A673 (cell line): ENCODE measurements around the gene ABCA4. TPM values are rescaled to one million over a fixed set of nuclear protein-coding genes. Genes with fewer than 3 reads are reported as not detected.

ENCODE experiments used
- BruUV-seq: library from RNA; stranded (reverse); fragments of 400-500 nt; replicated peaks from 2 replicates; lab custom pipeline; 2021; lab: Mats Ljungman, UMichigan
- CTCF ChIA-PET: fragments of 300-600 bp; sonication (Branson Sonifier 250); formaldehyde crosslinking; loops from one replicate; lab custom pipeline; 2022; ENCODE audit warnings: antibody characterized with exemption; lab: Charles Lee
- POLR2A ChIA-PET: fragments of 300-600 bp; sonication (Branson Sonifier 250); formaldehyde crosslinking; loops from one replicate; lab custom pipeline; 2022; ENCODE audit warnings: antibody characterized with exemption; ENCODE audit not compliant: low non-redundant PET; lab: Charles Lee
- DNase-seq: peaks from one replicate; pipeline ENCODE4 v3.0.0-alpha.2; 2015; ENCODE audit warnings: low spot score
- H3K27ac ChIP-seq: fragments of 200-600 bp; sonication (generic); 2 replicates; pipeline ENCODE4 v1.5.1; 2016; ENCODE audit warnings: mixed run types, low read depth, mild to moderate bottlenecking, mixed read lengths, antibody characterized with exemption, low read length; ENCODE audit not compliant: poor library complexity, severe bottlenecking
- H3K27me3 ChIP-seq: fragments of 200-600 bp; sonication (generic); replicated peaks from 2 replicates; pipeline ENCODE4 v1.6.1; 2017; ENCODE audit warnings: mixed run types, low read depth, mild to moderate bottlenecking, mixed read lengths, antibody characterized with exemption, low read length; ENCODE audit not compliant: insufficient read depth, poor library complexity
- H3K36me3 ChIP-seq: fragments of 200-600 bp; sonication (generic); 2 replicates; pipeline ENCODE4 v1.6.1; 2016; ENCODE audit warnings: mixed run types, mild to moderate bottlenecking, mixed read lengths, antibody characterized with exemption, low read length; ENCODE audit not compliant: insufficient read depth, poor library complexity, severe bottlenecking
- H3K4me1 ChIP-seq: fragments of 200-600 bp; sonication (generic); 2 replicates; pipeline ENCODE4 v1.6.1; 2017; ENCODE audit warnings: mixed run types, mild to moderate bottlenecking, mixed read lengths, antibody characterized with exemption, low read length; ENCODE audit not compliant: insufficient read depth, poor library complexity, severe bottlenecking
- H3K4me3 ChIP-seq: fragments of 200-600 bp; sonication (generic); 2 replicates; pipeline ENCODE4 v1.5.1; 2016; ENCODE audit warnings: low read depth, mixed run types, mild to moderate bottlenecking, mixed read lengths, low read length; ENCODE audit not compliant: poor library complexity, severe bottlenecking
- H3K9me3 ChIP-seq: fragments of 200-600 bp; sonication (generic); 2 replicates; pipeline ENCODE4 v1.6.1; 2016; ENCODE audit warnings: mixed run types, low read depth, mild to moderate bottlenecking, mixed read lengths, antibody characterized with exemption, low read length; ENCODE audit not compliant: poor library complexity, severe bottlenecking
- CTCF ChIP-seq: fragments of 300-800, 200-600 bp; sonication (generic); conservative IDR thresholded peaks from 2 replicates; pipeline ENCODE4 v1.5.1; 2017; ENCODE audit warnings: low read depth, mild to moderate bottlenecking, antibody characterized with exemption, low read length, moderate library complexity, mixed read lengths
- EZH2 ChIP-seq: fragments of 200-600 bp; sonication (generic); IDR thresholded peaks from 2 replicates; pipeline ENCODE4 v1.6.1; 2017; ENCODE audit warnings: borderline replicate concordance, low read depth, mild to moderate bottlenecking, mixed read lengths, antibody characterized with exemption, low read length; ENCODE audit not compliant: poor library complexity, severe bottlenecking
- intact Hi-C: fragments of 100-400 bp; cut with micrococcal nuclease; formaldehyde crosslinking; loops from one replicate; pipeline ENCODE4 v1.10.0; 2022; ENCODE audit not compliant: unreplicated experiment
- total RNA-seq: library from RNA; stranded (reverse); gene quantifications from 2 replicates; pipeline ENCODE4 v1.2.3, GENCODE V29; 2021

The ABCA4 gene
- total RNA-seq, 1 experiment from 2014 or later: 0.09 TPM

DNA sequence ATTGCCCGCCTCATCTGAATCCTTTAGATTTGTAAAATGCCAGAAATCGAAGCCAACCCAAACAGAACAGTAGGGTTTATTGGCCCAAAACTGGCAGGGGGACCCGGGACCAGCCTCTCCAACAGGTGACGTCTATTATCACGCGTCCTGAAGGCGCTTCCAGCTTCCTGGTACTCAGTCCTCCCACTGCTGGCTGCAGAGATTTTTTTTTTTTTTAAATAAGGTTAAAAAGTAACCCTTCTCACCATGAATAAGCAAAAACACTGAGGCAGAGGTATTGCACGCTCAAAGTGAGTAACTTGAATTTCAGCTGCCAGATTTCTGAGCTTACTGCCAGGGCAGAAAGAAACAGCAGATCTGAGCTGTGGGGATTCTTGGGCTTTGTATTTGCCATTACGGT is 157.4 kb downstream of the ABCA4 start:
- ChIA-PET CTCF (no interaction called here), POLR2A (interaction anchor here (0.5 kb wide), 1 partner anchor 866 kb away, joined by 3 read pairs; no protein-coding TSS in a partner anchor)
- TF ChIP-seq CTCF: no peak
- no peak for TF ChIP-seq EZH2
- DNase-seq: no peak
- BruUV-seq: no TSS peak
- Histone ChIP-seq H3K36me3 (no peaks in the 10 kb centered on the region), H3K9me3 (no peaks in the 10 kb centered on the region), H3K27ac (no peak overlapping the region), H3K4me3 (no peak overlapping the region), H3K27me3 (no peaks in the 10 kb centered on the region), H3K4me1 (no peaks in the 10 kb centered on the region)
- intact Hi-C loops: no loop called here

DNA sequence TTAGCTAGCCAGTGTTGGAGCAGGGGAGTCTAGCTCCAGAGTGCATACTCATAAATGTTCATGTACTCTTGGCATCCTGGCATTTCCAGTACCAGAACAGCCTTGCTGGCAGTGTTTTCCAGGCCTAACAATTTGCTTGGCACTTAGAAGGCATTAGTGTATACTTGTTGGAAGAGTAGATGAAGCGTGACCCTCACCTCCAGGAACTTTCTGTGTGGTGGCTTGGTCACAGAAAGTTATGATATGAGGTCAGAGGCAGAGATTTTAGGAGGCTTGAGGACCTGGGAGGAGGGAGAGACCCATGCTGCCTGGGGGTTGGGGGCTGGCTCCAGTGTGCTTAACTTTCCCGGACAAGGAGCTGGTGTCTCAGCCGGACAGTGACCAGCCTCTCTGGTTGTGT is 159.0 kb downstream of the ABCA4 start:
- ChIA-PET CTCF (no interaction called here), POLR2A (no interaction called here)
- intact Hi-C loops: no loop called here
- H3K9me3 ChIP-seq: no peaks in the 10 kb centered on the region
- no peaks in the 10 kb centered on the region for H3K36me3 ChIP-seq
- H3K27ac ChIP-seq: no peak overlapping the region
- DNase-seq: no peak
- no peaks in the 10 kb centered on the region for H3K27me3 ChIP-seq
- TF ChIP-seq EZH2: no peak
- no peak for TF ChIP-seq CTCF
- H3K4me3 ChIP-seq: no peak overlapping the region
- no TSS peak for BruUV-seq
- H3K4me1 ChIP-seq: no peaks in the 10 kb centered on the region

DNA sequence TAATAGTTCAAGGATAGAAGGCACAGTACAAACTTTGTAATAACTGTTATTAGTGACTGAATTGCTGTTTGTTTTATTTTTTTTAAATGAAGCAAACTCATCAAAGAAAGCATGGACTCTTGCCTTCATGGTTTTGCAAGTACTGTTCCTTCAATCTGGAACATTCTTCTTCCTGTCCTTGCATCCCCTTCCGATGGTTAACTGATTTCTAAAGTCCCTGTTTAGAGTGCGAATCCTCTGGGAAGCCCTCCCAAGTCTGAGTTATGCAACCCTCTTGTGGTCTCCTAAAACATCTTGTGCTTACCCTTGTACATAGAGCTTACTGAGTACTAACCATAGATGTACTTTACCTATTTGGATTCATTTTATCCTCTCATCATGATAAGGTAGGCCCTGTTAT is 159.5 kb downstream of the ABCA4 start:
- POLR2A ChIA-PET: no interaction called here
- no TSS peak for BruUV-seq
- Histone ChIP-seq H3K27me3 (no peaks in the 10 kb centered on the region), H3K4me1 (no peaks in the 10 kb centered on the region), H3K9me3 (peaks cover 4% of the 10 kb centered on the region), H3K27ac (no peak overlapping the region), H3K4me3 (no peak overlapping the region), H3K36me3 (no peaks in the 10 kb centered on the region)
- CTCF ChIA-PET: no interaction called here
- no peak for DNase-seq
- TF ChIP-seq EZH2: no peak
- TF ChIP-seq CTCF: no peak
- intact Hi-C loops: no loop called here
